ENCODE measurements around the gene ADAR. TPM values are rescaled to one million over a fixed set of nuclear protein-coding genes. Genes with fewer than 3 reads are reported as not detected.

The ADAR gene
- total RNA-seq, 1 donor from 2014 or later = 77.4 TPM

- peak; percentile 50 for ATAC-seq
Observed at GRCh38 chr1:154584267-154584994, 23.6 kb downstream of the ADAR start.

- ATAC-seq = no peak
Observed at GRCh38 chr1:154583773-154584172, 24.2 kb downstream of the ADAR start.

- no peak for ATAC-seq
Observed at GRCh38 chr1:154582885-154583284, 25.1 kb downstream of the ADAR start.

GRCh38 chr1:154581766-154582165, 26.2 kb downstream of the ADAR start:
- ATAC-seq = no peak

- ATAC-seq = no peak
Observed at GRCh38 chr1:154579374-154579773, 28.6 kb downstream of the ADAR start.

GRCh38 chr1:154578058-154578418, 29.9 kb downstream of the ADAR start:
- peak; percentile 34 for ATAC-seq

- peak; percentile 7 for ATAC-seq
Observed at GRCh38 chr1:154577346-154578057, 30.5 kb downstream of the ADAR start.

GRCh38 chr1:154575951-154576566, 31.9 kb downstream of the ADAR start:
- ATAC-seq = peak; percentile 21

GRCh38 chr1:154575147-154575927, 32.6 kb downstream of the ADAR start:
- ATAC-seq = no peak

- no peak for ATAC-seq
Observed at GRCh38 chr1:154574716-154575115, 33.3 kb downstream of the ADAR start.

GRCh38 chr1:154573168-154573510, 34.8 kb downstream of the ADAR start:
- ATAC-seq = no peak

GRCh38 chr1:154572468-154573167, 35.4 kb downstream of the ADAR start:
- ATAC-seq = no peak

- ATAC-seq = no peak
Observed at GRCh38 chr1:154571964-154572288, 36.1 kb downstream of the ADAR start.

- ATAC-seq = no peak
Observed at GRCh38 chr1:154571244-154571963, 36.6 kb downstream of the ADAR start.

- ATAC-seq = no peak
Observed at GRCh38 chr1:154568157-154568815, 39.7 kb downstream of the ADAR start.

GRCh38 chr1:154567386-154568156, 40.4 kb downstream of the ADAR start, which contains the start of gene CHRNB2:
Gene CHRNB2 (plus strand): TSS chr1:154567778. CDS start chr1:154568045, 267 bp downstream.
- peak; percentile 91 for ATAC-seq

GRCh38 chr1:154565876-154566275, 42.1 kb downstream of the ADAR start:
- ATAC-seq = no peak

GRCh38 chr1:154559466-154560044, 48.4 kb downstream of the ADAR start:
- ATAC-seq = peak; percentile 69

- ATAC-seq = peak; percentile 96
Observed at GRCh38 chr1:154558720-154559465, 49.1 kb downstream of the ADAR start.
